HG03066 (cell line): ENCODE data around the gene SNRPA.
"Not testable (repeated sequence)": the region's sequence is repeated elsewhere in the genome, so short reads cannot be mapped to it uniquely, and the experiment has no call there.

Experiments
- ATAC-seq: cut with Tn5 transposase; IDR thresholded peaks from one replicate; pipeline ENCODE4 v1.9.1; 2021; ENCODE audit warnings: low read depth; ENCODE audit not compliant: unreplicated experiment

Gene SNRPA

GRCh38 chr19:40719414-40719894 is 31.5 kb upstream of the SNRPA start:
- no peak for ATAC-seq

- no peak for ATAC-seq
Observed at GRCh38 chr19:40721140-40721486, 29.9 kb upstream of the SNRPA start.

DNA sequence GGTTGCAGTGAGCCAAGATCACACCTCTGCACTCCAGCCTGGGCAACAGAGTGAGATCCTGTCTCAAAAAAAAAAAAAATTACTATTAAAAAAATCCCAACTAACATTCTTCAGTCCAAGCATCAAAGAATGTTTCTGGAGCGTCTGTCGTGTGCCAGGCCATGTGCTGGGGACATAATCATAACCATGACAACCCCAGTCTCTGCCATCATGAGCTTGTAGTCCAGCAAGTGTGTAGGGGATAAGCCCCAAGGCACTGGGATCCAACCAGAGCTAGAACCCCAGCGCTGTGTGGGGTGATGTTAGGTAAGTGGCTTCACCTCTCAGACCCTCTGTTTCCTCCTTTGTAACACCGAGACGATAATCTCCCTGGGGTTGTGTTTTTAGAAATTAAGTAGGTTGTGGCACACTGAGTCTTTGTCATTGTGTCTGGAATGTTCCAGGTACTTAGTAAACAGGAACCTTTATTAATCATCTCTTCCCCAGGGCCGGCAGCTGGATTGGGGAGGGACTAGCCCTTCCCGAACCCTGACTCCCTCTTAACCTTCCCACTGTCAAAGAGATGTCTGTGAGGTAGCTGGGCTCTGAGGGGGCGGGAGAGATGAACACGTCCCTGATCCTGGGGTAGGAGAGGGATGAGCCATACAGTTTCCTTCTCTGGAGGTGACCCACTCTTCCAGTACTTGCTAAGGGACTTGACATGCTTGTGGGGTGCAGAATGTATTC is 28.9 kb upstream of the SNRPA start:
- no peak for ATAC-seq

GRCh38 chr19:40723661-40724254 is 27.2 kb upstream of the SNRPA start:
- no peak for ATAC-seq

DNA sequence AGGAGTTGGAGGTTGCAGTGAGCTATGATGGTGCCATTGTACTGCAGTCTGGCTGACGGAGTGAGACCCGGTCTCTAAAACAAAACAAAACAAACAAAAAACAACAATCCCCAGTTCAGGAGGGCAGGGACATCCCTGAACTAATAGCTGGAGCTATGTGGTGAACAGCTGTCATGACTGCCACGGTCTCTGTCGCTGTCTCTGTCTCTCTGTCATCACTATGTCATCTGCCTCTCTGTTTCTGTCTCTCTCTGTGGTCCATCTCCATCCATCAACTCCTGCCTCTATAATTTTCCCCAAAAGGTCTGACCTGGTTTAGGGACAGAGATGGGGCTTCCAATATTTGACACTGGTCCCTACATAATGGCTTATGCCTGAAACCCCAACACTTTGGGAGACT is 26.7 kb upstream of the SNRPA start:
- no peak for ATAC-seq

DNA sequence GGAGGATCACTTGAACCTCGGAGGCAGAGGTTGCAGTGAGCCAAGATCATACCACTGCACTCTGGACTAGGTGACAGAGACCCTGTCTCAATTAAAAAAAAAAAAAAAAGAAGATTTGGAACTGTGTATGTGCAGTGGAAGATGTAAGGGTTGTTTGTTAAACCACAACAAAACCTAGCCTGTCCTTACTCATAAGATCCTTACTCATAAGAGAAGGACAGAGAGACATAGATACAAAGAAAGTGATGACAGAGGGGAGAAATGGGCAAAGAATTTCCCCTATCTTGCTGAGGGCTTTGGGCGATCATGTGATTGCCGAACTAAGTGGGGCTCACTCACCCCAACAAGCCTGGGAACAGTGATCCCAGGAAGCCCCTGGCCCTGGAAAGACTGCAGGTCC is 26.1 kb upstream of the SNRPA start:
- no peak for ATAC-seq

DNA sequence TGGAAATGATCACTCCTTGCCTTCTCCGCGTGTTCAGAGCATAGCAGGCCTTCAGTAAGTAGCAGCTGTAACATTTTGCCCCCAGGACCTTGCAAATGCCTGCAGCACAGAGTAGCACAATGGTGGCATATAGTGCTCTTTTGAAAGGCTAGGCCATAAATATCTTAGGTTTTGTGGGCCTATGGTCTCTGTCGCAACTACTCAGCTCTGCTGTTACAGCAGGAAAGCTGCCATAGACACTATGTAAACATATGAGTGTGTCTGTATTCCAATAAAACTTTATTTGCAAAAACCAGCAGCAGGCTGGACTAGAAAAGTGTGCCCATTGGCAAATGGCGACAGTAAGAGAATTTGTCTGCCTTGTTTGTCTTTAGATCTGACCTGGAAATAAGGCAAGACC is 24.7 kb upstream of the SNRPA start:
- no peak for ATAC-seq

- ATAC-seq: not testable (repeated sequence)
Observed at GRCh38 chr19:40730065-40730464, 20.9 kb upstream of the SNRPA start.

- not testable (repeated sequence) for ATAC-seq
Observed at GRCh38 chr19:40732304-40732703, 18.7 kb upstream of the SNRPA start.

GRCh38 chr19:40733149-40733548 is 17.9 kb upstream of the SNRPA start:
- no peak for ATAC-seq

DNA sequence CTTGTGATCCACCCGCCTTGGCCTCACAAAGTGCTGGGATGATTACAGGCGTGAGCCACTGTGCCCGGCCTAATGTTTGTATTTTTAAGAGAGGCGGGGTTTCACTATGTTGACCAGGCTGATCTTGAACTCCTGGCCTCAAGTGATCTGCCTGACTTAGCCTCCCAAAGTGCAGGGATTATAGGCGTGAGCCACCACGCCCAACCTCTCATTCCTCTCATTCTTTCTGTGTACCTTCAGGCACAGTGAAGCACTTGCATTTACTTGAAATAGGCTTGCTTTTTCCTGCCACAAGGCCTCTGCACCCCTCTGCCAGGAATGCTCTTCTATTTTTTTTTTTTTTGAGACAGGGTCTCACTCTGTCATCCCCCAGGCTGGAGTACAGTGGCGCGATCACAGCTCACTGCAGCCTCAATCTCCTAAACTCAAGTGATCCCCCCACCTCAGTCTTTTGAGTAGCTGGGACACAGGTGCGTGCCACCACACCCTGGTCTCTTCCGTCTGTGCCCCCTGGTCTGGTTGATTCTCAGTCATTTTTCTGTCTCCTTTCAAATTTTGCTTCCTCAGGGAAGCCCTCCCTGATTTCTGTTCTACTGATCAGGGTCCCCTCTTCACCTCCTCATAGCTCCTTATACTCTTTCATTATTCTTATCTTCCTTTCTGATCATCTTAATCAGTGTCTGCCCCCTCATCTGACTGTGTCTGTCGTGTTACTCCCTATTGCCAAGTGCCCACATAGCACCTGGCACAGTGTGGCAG is 15.8 kb upstream of the SNRPA start:
- ATAC-seq: no peak

DNA sequence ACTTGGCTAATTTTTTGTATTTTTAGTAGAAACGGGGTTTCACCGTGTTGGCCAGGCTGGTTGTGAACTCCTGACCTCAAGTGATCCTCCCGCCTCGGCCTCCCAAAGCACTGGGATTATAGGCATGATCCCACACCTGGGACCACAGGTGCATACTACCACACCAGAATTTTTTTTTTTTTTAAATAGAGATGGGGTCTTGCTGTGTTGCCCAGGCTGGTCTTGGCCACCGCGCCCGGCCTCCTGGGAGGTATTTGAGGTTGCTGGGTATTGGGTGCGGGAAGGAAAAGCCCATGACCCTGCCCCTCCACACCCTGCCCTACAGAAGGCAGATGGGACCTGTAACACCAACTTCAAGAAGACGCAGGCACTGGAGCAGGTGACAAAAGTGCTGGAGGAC is 14.3 kb upstream of the SNRPA start:
- no peak for ATAC-seq

DNA sequence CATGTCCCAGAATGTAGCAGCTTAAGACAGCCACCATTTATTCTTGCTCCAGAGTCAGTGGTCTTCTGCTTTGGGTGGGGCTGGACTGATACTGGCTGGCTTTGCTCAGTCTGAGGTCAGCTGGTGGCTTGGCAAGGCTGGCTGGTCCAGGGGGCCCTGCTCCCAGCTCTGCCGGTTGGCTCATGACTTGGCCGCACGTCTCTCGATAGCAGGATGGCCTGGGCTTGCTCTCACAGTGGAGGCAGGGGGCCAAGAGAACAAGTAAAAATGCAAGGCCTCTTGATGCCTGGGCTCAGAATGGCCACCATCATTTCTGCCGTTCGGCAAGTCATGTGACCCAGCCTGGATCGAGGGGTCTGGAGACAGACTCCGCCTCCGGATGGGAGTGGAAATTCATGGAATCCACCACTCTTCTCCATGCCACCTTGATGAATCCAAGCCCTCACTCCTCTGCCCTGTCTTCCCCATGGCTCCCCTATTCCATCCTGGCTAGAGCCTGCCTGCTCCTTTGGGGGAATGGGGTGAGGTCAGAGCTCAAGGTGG is 13.8 kb upstream of the SNRPA start:
- ATAC-seq: no peak

GRCh38 chr19:40739030-40739839 is 11.8 kb upstream of the SNRPA start:
- no peak for ATAC-seq

GRCh38 chr19:40739871-40740703 is 10.9 kb upstream of the SNRPA start:
- no peak for ATAC-seq

GRCh38 chr19:40740747-40741146 is 10.3 kb upstream of the SNRPA start:
- ATAC-seq: no peak

DNA sequence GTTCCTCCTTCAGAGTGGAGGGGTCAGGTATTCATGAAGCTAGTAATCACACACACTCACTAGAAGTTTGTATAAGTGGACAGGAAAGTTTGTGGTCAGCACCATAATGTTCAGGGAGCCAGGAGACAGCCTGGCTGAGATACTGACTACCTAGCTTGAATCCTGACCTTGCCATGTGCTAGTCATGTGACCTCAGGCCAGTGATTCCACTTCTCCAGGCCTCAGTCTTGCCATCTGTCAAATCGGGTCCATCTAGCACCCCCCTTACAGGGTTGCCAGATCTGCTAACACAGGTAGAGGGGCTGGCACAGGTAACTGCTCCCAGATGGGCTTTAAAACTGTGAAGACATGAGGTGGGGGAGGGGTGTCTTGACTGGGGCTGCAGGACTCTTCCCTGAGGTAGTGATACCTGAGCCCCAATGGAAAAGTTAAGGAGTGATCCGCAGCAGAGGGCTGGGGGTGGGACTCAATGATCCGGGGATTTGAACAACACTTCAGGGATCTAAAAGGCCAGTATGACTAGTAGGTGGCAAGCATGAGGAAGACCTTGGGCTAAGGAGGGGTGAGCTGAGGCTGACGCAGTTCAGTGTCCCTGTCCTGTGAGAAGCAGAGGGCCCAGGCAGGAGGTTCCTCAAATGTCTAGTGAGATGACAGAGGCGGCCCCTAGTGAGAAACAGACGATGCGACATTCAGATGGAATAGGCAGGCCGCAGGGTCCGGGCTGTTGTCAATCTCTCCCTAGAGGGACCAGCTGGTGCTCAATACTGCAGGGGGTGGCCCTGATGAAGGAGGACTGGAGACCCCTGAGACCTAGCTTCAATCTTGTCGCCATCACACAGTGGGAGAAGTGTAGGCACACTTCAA is 9.2 kb upstream of the SNRPA start:
- no peak for ATAC-seq

GRCh38 chr19:40742477-40742876 is 8.5 kb upstream of the SNRPA start:
- no peak for ATAC-seq

DNA sequence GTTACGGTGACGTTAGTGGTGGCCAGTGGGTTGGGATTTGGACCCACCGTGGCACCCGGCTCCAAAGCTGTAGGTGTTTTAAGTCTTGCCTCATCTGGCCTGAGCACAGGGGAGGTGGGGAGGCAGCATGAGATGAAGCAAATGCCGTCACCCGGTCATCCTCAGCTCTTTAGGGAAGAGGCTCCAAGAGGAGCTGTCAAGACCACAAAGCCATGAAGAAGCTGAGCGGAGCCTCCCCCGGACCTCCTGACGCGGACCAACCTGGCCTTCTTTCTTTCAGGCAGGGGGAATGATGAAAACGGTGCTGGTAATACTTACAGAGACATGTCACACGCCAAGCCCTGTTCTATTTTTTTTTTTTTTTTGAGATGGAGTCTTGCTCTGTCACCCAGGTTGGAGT is 8.1 kb upstream of the SNRPA start:
- ATAC-seq: no peak
